HepG2 (cell line): ENCODE data around the gene ENPP1. TPM values are rescaled to one million over a fixed set of nuclear protein-coding genes. Genes with fewer than 3 reads are reported as not detected.

Source experiments
- ARNT2 ChIP-seq: sonication (generic); formaldehyde crosslinking; IDR thresholded peaks from 2 replicates; pipeline ENCODE4 v1.8.0; 2022; ENCODE audit warnings: mild to moderate bottlenecking, low read depth, missing genetic modification reagents, moderate library complexity
- CCDC6 ChIP-seq: sonication (generic); formaldehyde crosslinking; IDR thresholded peaks from 2 replicates; pipeline ENCODE4 v1.8.1; 2022; ENCODE audit warnings: mild to moderate bottlenecking, missing genetic modification reagents, moderate library complexity
- EED ChIP-seq: sonication (generic); formaldehyde crosslinking; IDR thresholded peaks from 2 replicates; pipeline ENCODE4 v1.5.0; 2020; ENCODE audit warnings: mild to moderate bottlenecking, missing genetic modification reagents
- FOXA3 ChIP-seq: IDR thresholded peaks from 2 replicates; pipeline ENCODE4 v1.6.1; 2016; ENCODE audit warnings: missing genetic modification reagents, missing compliant biosample characterization
- FOXP1 ChIP-seq, 2 experiments: fragments of 450-650 bp in 1 of 2; IDR thresholded peaks; 2 replicates each; pipeline ENCODE4 v1.6.1; 2017 to 2018; ENCODE audit warnings: antibody characterized with exemption in 1 of 2
- GATAD2A ChIP-seq: IDR thresholded peaks from 2 replicates; pipeline ENCODE4 v1.6.1; 2016
- MATR3 ChIP-seq: sonication (generic); formaldehyde crosslinking; IDR thresholded peaks from 2 replicates; pipeline ENCODE4 v1.4.0; 2020; ENCODE audit warnings: missing genetic modification reagents
- MXD4 ChIP-seq: IDR thresholded peaks from 2 replicates; pipeline ENCODE4 v1.6.1; 2016; ENCODE audit warnings: mild to moderate bottlenecking, missing biosample characterization, missing genetic modification reagents
- PTBP1 ChIP-seq: fragments of 200-400 bp; formaldehyde crosslinking; IDR thresholded peaks from 2 replicates; pipeline ENCODE4 v1.6.1; 2018; ENCODE audit warnings: low read length, low read depth; ENCODE audit not compliant: poor library complexity, severe bottlenecking
- RBM39 ChIP-seq: fragments of 200-400 bp; formaldehyde crosslinking; IDR thresholded peaks from one replicate; pipeline ENCODE4 v1.6.1; 2018; ENCODE audit warnings: antibody characterized with exemption, mild to moderate bottlenecking, low read depth, low read length; ENCODE audit not compliant: poor library complexity, severe bottlenecking
- RFXAP ChIP-seq: sonication (generic); formaldehyde crosslinking; IDR thresholded peaks from 2 replicates; pipeline ENCODE4 v1.4.0; 2020; ENCODE audit warnings: missing genetic modification reagents, borderline replicate concordance
- SYNCRIP ChIP-seq: fragments of 200-400 bp; formaldehyde crosslinking; IDR thresholded peaks from 2 replicates; pipeline ENCODE4 v1.6.1; 2018; ENCODE audit warnings: mild to moderate bottlenecking, low read depth, low read length; ENCODE audit not compliant: insufficient read depth
- ZC3H13 ChIP-seq: sonication (generic); formaldehyde crosslinking; IDR thresholded peaks from 2 replicates; pipeline ENCODE4 v1.8.1; 2023; ENCODE audit warnings: mild to moderate bottlenecking, missing genetic modification reagents, moderate library complexity
- ZNF224 ChIP-seq: sonication (generic); formaldehyde crosslinking; IDR thresholded peaks from 2 replicates; pipeline ENCODE4 v1.5.0; 2020; ENCODE audit warnings: mild to moderate bottlenecking, missing genetic modification reagents
- ZNF251 ChIP-seq: sonication (generic); formaldehyde crosslinking; IDR thresholded peaks from 2 replicates; pipeline ENCODE4 v1.9.0; 2021; ENCODE audit warnings: mild to moderate bottlenecking, missing genetic modification reagents
- ZNF496 ChIP-seq: sonication (generic); formaldehyde crosslinking; IDR thresholded peaks from 2 replicates; pipeline ENCODE4 v1.8.1; 2023; ENCODE audit warnings: mild to moderate bottlenecking, moderate library complexity, missing genetic modification reagents; ENCODE audit not compliant: insufficient replicate concordance
- ZNF75D ChIP-seq: sonication (generic); formaldehyde crosslinking; IDR thresholded peaks from 2 replicates; pipeline ENCODE4 v1.8.1; 2023; ENCODE audit warnings: missing genetic modification reagents, mild to moderate bottlenecking, borderline replicate concordance
- ZNF772 ChIP-seq: sonication (generic); formaldehyde crosslinking; IDR thresholded peaks from 2 replicates; pipeline ENCODE4 v1.5.0; 2020; ENCODE audit warnings: mild to moderate bottlenecking, missing genetic modification reagents
- ZNF784 ChIP-seq: sonication (generic); formaldehyde crosslinking; IDR thresholded peaks from 2 replicates; pipeline ENCODE4 v1.5.1; 2020; ENCODE audit warnings: missing genetic modification reagents, mild to moderate bottlenecking, borderline replicate concordance
- ZNF878 ChIP-seq: sonication (generic); formaldehyde crosslinking; IDR thresholded peaks from 2 replicates; pipeline ENCODE4 v1.8.1; 2023; ENCODE audit warnings: mild to moderate bottlenecking, missing genetic modification reagents, moderate library complexity
- polyA plus RNA-seq, 8 experiments: library from polyadenylated mRNA; depleted of rRNA in 3 of 8; stranded (reverse) in 7 of 8; unstranded in 1 of 8; fragments of >200 nt; fragmentation: Illumina TruSeq in 4 of 8; extraction: Trizol in 4 of 8; gene quantifications; 2 replicates each; pipeline versions ENCODE4 v1.2.1 to v1.2.3, GENCODE V29; 2011 to 2016; ENCODE audit warnings: low read depth in 4 of 8, missing spikeins in 1 of 8, mixed read lengths in 1 of 8; ENCODE audit not compliant: insufficient read depth in 1 of 8
- total RNA-seq, 5 experiments: library from RNA; depleted of rRNA; stranded (reverse); fragments of >200 nt; fragmentation: Illumina TruSeq; extraction: Trizol; gene quantifications; 2 replicates each; pipeline ENCODE4 v1.2.3, GENCODE V29; 2016; ENCODE audit warnings: low read depth in 1 of 5
- TF ChIP-seq, protein P1 (sequence below), 2 experiments: sonication (generic) in 1 of 2; formaldehyde crosslinking in 1 of 2; IDR thresholded peaks; 2 replicates each; pipeline versions ENCODE4 v1.4.0 to v1.6.1; 2018 to 2020; ENCODE audit warnings: missing genetic modification reagents in 2 of 2, borderline replicate concordance in 1 of 2, low read depth in 1 of 2, mild to moderate bottlenecking in 1 of 2, missing biosample characterization in 1 of 2
- TF ChIP-seq, protein P2 (sequence below): sonication (generic); formaldehyde crosslinking; IDR thresholded peaks from 2 replicates; pipeline ENCODE4 v1.4.0; 2020; ENCODE audit warnings: mild to moderate bottlenecking, missing genetic modification reagents

Gene ENPP1
- total and polyA plus RNA-seq, 2 of the 13 experiments (the other 11 are each of a cell fraction or from before 2014, with no cell fraction given): 56.5 to 160 TPM

- TF ChIP-seq MATR3 (CRISPR knock-in tag) (no peak), FOXA3 (CRISPR knock-in tag) (0 out of 2 replicates have a peak, but pooled peaks have one; percentile 28), EED (CRISPR knock-in tag) (no peak), RFXAP (CRISPR knock-in tag) (no peak), ZNF251 (no peak), ZNF784 (no peak), ARNT2 (no peak), RBM39 (no peak), ZC3H13 (CRISPR knock-in tag) (no peak), ZNF224 (CRISPR knock-in tag) (no peak), MXD4 (peak; percentile 35; the same call in 1 of the 2 replicates), SYNCRIP (no peak), ZNF496 (CRISPR knock-in tag) (no peak), ZNF878 (CRISPR knock-in tag) (no peak), GATAD2A (peak; percentile 21; the same call in 1 of the 2 replicates), PTBP1 (no peak), ZNF772 (no peak), ZNF75D (CRISPR knock-in tag) (no peak), CCDC6 (CRISPR knock-in tag) (no peak), FOXP1 (IDR thresholded peaks at IDR 0.05) (no peak), FOXP1 (CRISPR knock-in tag; IDR thresholded peaks at IDR 0.05) (no peak)
- TF ChIP-seq, protein P1, sequence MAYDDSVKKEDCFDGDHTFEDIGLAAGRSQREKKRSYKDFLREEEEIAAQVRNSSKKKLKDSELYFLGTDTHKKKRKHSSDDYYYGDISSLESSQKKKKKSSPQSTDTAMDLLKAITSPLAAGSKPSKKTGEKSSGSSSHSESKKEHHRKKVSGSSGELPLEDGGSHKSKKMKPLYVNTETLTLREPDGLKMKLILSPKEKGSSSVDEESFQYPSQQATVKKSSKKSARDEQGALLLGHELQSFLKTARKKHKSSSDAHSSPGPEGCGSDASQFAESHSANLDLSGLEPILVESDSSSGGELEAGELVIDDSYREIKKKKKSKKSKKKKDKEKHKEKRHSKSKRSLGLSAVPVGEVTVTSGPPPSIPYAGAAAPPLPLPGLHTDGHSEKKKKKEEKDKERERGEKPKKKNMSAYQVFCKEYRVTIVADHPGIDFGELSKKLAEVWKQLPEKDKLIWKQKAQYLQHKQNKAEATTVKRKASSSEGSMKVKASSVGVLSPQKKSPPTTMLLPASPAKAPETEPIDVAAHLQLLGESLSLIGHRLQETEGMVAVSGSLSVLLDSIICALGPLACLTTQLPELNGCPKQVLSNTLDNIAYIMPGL (CRISPR knock-in tag; IDR thresholded peaks at IDR 0.05; ENCODE audit: borderline replicate concordance in 1 of 2, low read depth in 1 of 2): no peak
- TF ChIP-seq, protein P2, sequence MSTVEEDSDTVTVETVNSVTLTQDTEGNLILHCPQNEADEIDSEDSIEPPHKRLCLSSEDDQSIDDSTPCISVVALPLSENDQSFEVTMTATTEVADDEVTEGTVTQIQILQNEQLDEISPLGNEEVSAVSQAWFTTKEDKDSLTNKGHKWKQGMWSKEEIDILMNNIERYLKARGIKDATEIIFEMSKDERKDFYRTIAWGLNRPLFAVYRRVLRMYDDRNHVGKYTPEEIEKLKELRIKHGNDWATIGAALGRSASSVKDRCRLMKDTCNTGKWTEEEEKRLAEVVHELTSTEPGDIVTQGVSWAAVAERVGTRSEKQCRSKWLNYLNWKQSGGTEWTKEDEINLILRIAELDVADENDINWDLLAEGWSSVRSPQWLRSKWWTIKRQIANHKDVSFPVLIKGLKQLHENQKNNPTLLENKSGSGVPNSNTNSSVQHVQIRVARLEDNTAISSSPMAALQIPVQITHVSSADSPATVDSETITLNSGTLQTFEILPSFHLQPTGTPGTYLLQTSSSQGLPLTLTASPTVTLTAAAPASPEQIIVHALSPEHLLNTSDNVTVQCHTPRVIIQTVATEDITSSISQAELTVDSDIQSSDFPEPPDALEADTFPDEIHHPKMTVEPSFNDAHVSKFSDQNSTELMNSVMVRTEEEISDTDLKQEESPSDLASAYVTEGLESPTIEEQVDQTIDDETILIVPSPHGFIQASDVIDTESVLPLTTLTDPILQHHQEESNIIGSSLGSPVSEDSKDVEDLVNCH (CRISPR knock-in tag): no peak
Measured at GRCh38 chr6:131787766-131788712, 19.8 kb upstream of the ENPP1 start (continued).
